H9 (cell line): ENCODE measurements around the gene MIEF2. TPM values are rescaled to one million over a fixed set of nuclear protein-coding genes. Genes with fewer than 3 reads are reported as not detected.
A peak's percentile ranks its signal among the peaks of the same experiment; 100 is the strongest.

Source experiments
- DNase-seq: peaks from one replicate; pipeline ENCODE4 v3.0.0-alpha.2; 2017
- H2AFZ ChIP-seq: one replicate; pipeline ENCODE4 v1.6.1; 2013; ENCODE audit warnings: mild to moderate bottlenecking, low read length, control low read depth, moderate library complexity
- H2AK5ac ChIP-seq: 2 replicates; pipeline ENCODE4 v1.6.1; 2013; ENCODE audit warnings: low read length, control low read depth, mixed read lengths; ENCODE audit not compliant: insufficient read length
- H2BK120ac ChIP-seq: one replicate; pipeline ENCODE4 v1.6.1; 2013; ENCODE audit warnings: low read depth, mild to moderate bottlenecking, low read length, control low read depth, inconsistent platforms; ENCODE audit not compliant: poor library complexity, severe bottlenecking
- H2BK12ac ChIP-seq: 2 replicates; pipeline ENCODE4 v1.6.1; 2013; ENCODE audit warnings: low read length, control low read depth, mixed read lengths, low read depth; ENCODE audit not compliant: insufficient read length
- H2BK15ac ChIP-seq: 2 replicates; pipeline ENCODE4 v1.6.1; 2013; ENCODE audit warnings: low read depth, low read length, control low read depth
- H2BK20ac ChIP-seq: one replicate; pipeline ENCODE4 v1.6.1; 2013; ENCODE audit warnings: low read depth, mild to moderate bottlenecking, low read length, control low read depth, inconsistent platforms; ENCODE audit not compliant: poor library complexity, severe bottlenecking
- H2BK5ac ChIP-seq: 2 replicates; pipeline ENCODE4 v1.6.1; 2013; ENCODE audit warnings: low read length, control low read depth, mixed read lengths; ENCODE audit not compliant: insufficient read length
- H3K14ac ChIP-seq: 2 replicates; pipeline ENCODE4 v1.6.1; 2013; ENCODE audit warnings: low read length, control low read depth; ENCODE audit not compliant: insufficient read depth
- H3K18ac ChIP-seq: 2 replicates; pipeline ENCODE4 v1.6.1; 2013; ENCODE audit warnings: low read depth, mild to moderate bottlenecking, mixed read lengths, low read length, control low read depth; ENCODE audit not compliant: insufficient read length
- H3K23ac ChIP-seq: 2 replicates; pipeline ENCODE4 v1.6.1; 2013; ENCODE audit warnings: low read length, control low read depth, mixed read lengths, low read depth; ENCODE audit not compliant: insufficient read length
- H3K23me2 ChIP-seq: 2 replicates; pipeline ENCODE4 v1.6.1; 2013; ENCODE audit warnings: low read depth, mild to moderate bottlenecking, mixed read lengths, low read length, control low read depth; ENCODE audit not compliant: insufficient read length, poor library complexity, severe bottlenecking
- H3K27ac ChIP-seq: 2 replicates; pipeline ENCODE4 v1.5.1; 2013; ENCODE audit warnings: low read length, control low read depth, mixed read lengths, low read depth; ENCODE audit not compliant: insufficient read length
- H3K27me3 ChIP-seq: 2 replicates; pipeline ENCODE4 v1.6.1; 2013; ENCODE audit warnings: low read length, control low read depth, inconsistent platforms; ENCODE audit not compliant: insufficient read depth
- H3K4ac ChIP-seq: 2 replicates; pipeline ENCODE4 v1.6.1; 2013; ENCODE audit warnings: low read depth, mild to moderate bottlenecking, control low read depth, inconsistent platforms, low read length, moderate library complexity
- H3K4me1 ChIP-seq: 2 replicates; pipeline ENCODE4 v1.6.1; 2013; ENCODE audit warnings: low read length, control low read depth, inconsistent platforms; ENCODE audit not compliant: insufficient read depth
- H3K4me2 ChIP-seq: 2 replicates; pipeline ENCODE4 v1.6.1; 2013; ENCODE audit warnings: low read length, control low read depth, mixed read lengths; ENCODE audit not compliant: insufficient read length, insufficient read depth
- H3K56ac ChIP-seq: 2 replicates; pipeline ENCODE4 v1.6.1; 2013; ENCODE audit warnings: low read depth, mild to moderate bottlenecking, mixed read lengths, low read length, control low read depth; ENCODE audit not compliant: insufficient read length
- H3K79me1 ChIP-seq: 2 replicates; pipeline ENCODE4 v1.6.1; 2013; ENCODE audit warnings: low read depth, mild to moderate bottlenecking, moderate library complexity, low read length, control low read depth, inconsistent platforms; ENCODE audit not compliant: insufficient read depth, poor library complexity, severe bottlenecking
- H3K79me2 ChIP-seq: 2 replicates; pipeline ENCODE4 v1.6.1; 2013; ENCODE audit warnings: low read length, control low read depth, inconsistent platforms; ENCODE audit not compliant: insufficient read depth
- H3K9ac ChIP-seq: 2 replicates; pipeline ENCODE4 v1.6.1; 2013; ENCODE audit warnings: low read length, control low read depth, mixed read lengths; ENCODE audit not compliant: insufficient read length; ENCODE audit errors: extremely low read depth
- H3K9me3 ChIP-seq: one replicate; pipeline ENCODE4 v1.6.1; 2013; ENCODE audit warnings: low read depth, low read length, inconsistent platforms; ENCODE audit not compliant: control insufficient read depth
- H3T11ph ChIP-seq: one replicate; pipeline ENCODE4 v1.6.1; 2013; ENCODE audit warnings: mild to moderate bottlenecking, low read length, control low read depth, inconsistent platforms
- H4K20me1 ChIP-seq: one replicate; pipeline ENCODE4 v1.6.1; 2013; ENCODE audit not compliant: control insufficient read depth, insufficient read length, insufficient read depth
- H4K5ac ChIP-seq: 2 replicates; pipeline ENCODE4 v1.6.1; 2013; ENCODE audit warnings: low read depth, mild to moderate bottlenecking, mixed read lengths, low read length, control low read depth; ENCODE audit not compliant: insufficient read length
- H4K8ac ChIP-seq: replicated peaks from 2 replicates; pipeline ENCODE4 v1.6.1; 2013; ENCODE audit warnings: low read length, control low read depth, mixed read lengths, low read depth; ENCODE audit not compliant: insufficient read length
- H4K91ac ChIP-seq: 2 replicates; pipeline ENCODE4 v1.6.1; 2013; ENCODE audit warnings: low read depth, mild to moderate bottlenecking, moderate library complexity, mixed read lengths, low read length, control low read depth; ENCODE audit not compliant: insufficient read length
- H3K27ac Mint-ChIP-seq, 3 experiments: 2 replicates in 2 of 3; 3 replicates in 1 of 3; pipeline ENCODE4 v1.8.0; 2020 to 2021; ENCODE audit warnings: mixed read lengths in 3 of 3, mild to moderate bottlenecking in 1 of 3, moderate library complexity in 1 of 3
- H3K27me3 Mint-ChIP-seq: 2 replicates; pipeline ENCODE4 v1.8.0; 2021; ENCODE audit warnings: low read depth, mild to moderate bottlenecking, moderate library complexity, mixed read lengths
- H3K36me3 Mint-ChIP-seq, 3 experiments: 2 replicates in 2 of 3; 3 replicates in 1 of 3; pipeline ENCODE4 v1.8.0; 2020 to 2021; ENCODE audit warnings: low read depth in 3 of 3, mixed read lengths in 3 of 3; ENCODE audit not compliant: insufficient read depth in 1 of 3
- H3K4me1 Mint-ChIP-seq, 2 experiments: 2 replicates each; pipeline ENCODE4 v1.8.0; 2020; ENCODE audit warnings: mixed read lengths in 2 of 2
- H3K4me3 Mint-ChIP-seq, 2 experiments: 2 replicates in 1 of 2; 3 replicates in 1 of 2; pipeline ENCODE4 v1.8.0; 2020 to 2021; ENCODE audit warnings: mild to moderate bottlenecking in 2 of 2, mixed read lengths in 2 of 2, moderate library complexity in 1 of 2
- H3K9me3 Mint-ChIP-seq, 2 experiments: 2 replicates in 1 of 2; 3 replicates in 1 of 2; pipeline ENCODE4 v1.8.0; 2020; ENCODE audit warnings: mild to moderate bottlenecking in 2 of 2, mixed read lengths in 2 of 2, moderate library complexity in 1 of 2
- WGBS: extraction: QIAGEN DNeasy Blood & Tissue Kit; methylation state at CpG from one replicate; pipeline ENCODE4 v1.1.7; 2013; ENCODE audit warnings: missing lambda C conversion rate, low lambda C conversion rate, mixed read lengths; ENCODE audit not compliant: insufficient read length; ENCODE audit errors: extremely low coverage; 5-methylcytosine and 5-hydroxymethylcytosine counted together
- total RNA-seq: library from RNA; stranded (reverse); gene quantifications from 2 replicates; pipeline ENCODE4 v1.2.1, GENCODE V29; 2021
- TF ChIP-seq, protein P1 (sequence below): fragments of 200-600 bp; sonication (generic); conservative IDR thresholded peaks from 3 replicates; pipeline ENCODE4 v1.8.0; 2021; ENCODE audit warnings: antibody characterized with exemption, mild to moderate bottlenecking

MIEF2 gene
- total RNA-seq, 1 experiment from 2014 or later, result 10.3 TPM

DNA sequence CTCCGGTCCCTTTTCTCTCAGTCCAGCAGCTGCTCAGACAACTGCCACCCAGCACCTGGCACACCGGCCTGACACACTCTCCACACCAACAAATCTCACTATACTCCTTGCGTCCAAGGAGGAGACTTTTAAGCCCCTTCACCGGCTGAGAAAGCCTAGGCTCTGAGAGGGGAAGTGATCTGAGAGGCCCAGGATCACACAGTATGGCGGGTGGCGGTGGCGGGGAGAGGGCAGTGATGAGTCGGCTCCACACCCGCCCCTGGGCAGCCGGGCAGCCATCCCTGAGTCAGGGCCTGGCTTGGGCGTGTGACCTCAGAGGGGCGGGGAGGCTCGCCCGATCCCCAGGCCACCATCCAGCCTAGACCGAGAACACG lies 2.5 kb upstream of the MIEF2 start:
- Histone ChIP-seq H2AK5ac (no peak overlapping the region), H3K23me2 (peaks cover 12% of the 10 kb centered on the region), H3K27me3 (no peaks in the 10 kb centered on the region), H2AFZ (no peak overlapping the region), H4K8ac (no peak overlapping the region), H2BK5ac (no peak overlapping the region), H3K79me1 (no peaks in the 10 kb centered on the region), H3K79me2 (no peaks in the 10 kb centered on the region; the same call in 1 of the 2 replicates), H2BK20ac (no peak overlapping the region), H2BK12ac (no peak overlapping the region), H4K20me1 (no peaks in the 10 kb centered on the region), H3K18ac (peak overlapping the region; percentile 28), H4K91ac (no peak overlapping the region), H3K27ac (no peak overlapping the region), H2BK15ac (no peak overlapping the region), H3K14ac (peak overlapping the region; percentile 33; the same call in 1 of the 2 replicates), H3T11ph (no peak overlapping the region), H3K23ac (no peak overlapping the region), H4K5ac (no peak overlapping the region), H3K9ac (peak overlapping the region; percentile 5), H3K4me2 (peak overlapping the region; percentile 70), H3K4ac (no peak overlapping the region), H3K9me3 (no peaks in the 10 kb centered on the region), H3K56ac (no peak overlapping the region), H3K4me1 (no peaks in the 10 kb centered on the region), H2BK120ac (no peak overlapping the region)
- Mint-ChIP-seq H3K4me1 (peaks cover 25 to 41% of the 10 kb centered on the region in 2 experiments), H3K9me3 (no peaks in the 10 kb centered on the region), H3K27ac (peak overlapping the region; percentile 95 to 98 (median 98)), H3K4me3 (peak overlapping the region; percentile 96 to 98), H3K27me3 (no peaks in the 10 kb centered on the region), H3K36me3 (peaks cover 16 to 39% (median 38%) of the 10 kb centered on the region in 3 experiments; a peak in 6 of 7 replicates)
- DNase-seq, result peak; percentile 87
- no CpG with 5 or more reads among the region's 16 CpGs for WGBS
- TF ChIP-seq, protein P1, sequence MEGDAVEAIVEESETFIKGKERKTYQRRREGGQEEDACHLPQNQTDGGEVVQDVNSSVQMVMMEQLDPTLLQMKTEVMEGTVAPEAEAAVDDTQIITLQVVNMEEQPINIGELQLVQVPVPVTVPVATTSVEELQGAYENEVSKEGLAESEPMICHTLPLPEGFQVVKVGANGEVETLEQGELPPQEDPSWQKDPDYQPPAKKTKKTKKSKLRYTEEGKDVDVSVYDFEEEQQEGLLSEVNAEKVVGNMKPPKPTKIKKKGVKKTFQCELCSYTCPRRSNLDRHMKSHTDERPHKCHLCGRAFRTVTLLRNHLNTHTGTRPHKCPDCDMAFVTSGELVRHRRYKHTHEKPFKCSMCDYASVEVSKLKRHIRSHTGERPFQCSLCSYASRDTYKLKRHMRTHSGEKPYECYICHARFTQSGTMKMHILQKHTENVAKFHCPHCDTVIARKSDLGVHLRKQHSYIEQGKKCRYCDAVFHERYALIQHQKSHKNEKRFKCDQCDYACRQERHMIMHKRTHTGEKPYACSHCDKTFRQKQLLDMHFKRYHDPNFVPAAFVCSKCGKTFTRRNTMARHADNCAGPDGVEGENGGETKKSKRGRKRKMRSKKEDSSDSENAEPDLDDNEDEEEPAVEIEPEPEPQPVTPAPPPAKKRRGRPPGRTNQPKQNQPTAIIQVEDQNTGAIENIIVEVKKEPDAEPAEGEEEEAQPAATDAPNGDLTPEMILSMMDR, result no peak
